Stimulated activated CD4-positive, alpha-beta T cell treated with anti-CD3 and anti-CD28 coated beads, Interleukin-4, amount 100 ng/mL, for 1 hour (primary cell): ENCODE data around the gene TEX38.
"Not testable (repeated sequence)": the region's sequence is repeated elsewhere in the genome, so short reads cannot be mapped to it uniquely, and the experiment has no call there.

Source experiments
- DNase-seq: peaks from one replicate; pipeline ENCODE4 v3.0.0-alpha.2; 2020

TEX38 gene

DNA sequence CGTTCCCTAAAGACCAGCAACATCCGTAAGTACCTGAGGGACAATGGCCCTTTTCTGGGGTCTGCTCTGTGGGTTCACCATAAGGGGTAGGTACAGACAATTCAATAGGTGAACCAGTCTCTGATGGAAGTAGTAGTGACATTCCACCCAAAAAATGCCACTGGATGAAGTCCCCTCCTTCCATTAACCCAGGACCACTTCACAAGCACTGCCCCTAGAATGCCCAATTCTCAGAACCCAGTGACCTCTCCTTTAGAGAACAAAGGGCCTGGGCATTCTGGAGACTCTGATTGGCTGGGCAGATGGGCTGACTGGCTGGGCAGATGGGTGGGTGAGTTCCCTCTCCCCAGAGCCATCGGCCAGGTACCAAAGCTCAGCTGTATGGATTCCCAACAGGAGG lies at the start of gene TEX38:
Gene TEX38, plus strand, starts transcription at position 301 of the 400 bp plus-strand sequence. Its CDS starts 81 bp downstream, at position 382.
- DNase-seq: no peak

DNA sequence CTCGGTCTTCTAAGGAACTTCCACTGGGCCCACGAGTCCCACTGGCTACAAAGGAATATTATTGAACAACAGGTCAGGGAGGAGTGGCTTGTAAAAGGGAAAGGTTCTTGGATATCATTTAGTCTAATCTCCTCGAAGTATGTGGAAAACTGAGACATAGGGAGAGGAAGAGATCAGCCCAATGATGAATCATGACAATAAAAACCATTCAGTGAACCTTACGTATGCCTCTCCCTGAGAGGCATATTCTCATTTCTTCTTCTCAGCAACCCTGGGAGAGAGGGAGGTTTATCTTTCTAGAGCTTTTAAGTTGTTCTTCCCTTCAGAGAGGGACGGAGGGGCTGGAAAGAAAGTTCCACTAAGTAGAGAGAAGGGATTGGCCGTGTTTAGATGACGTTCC lies 49.7 kb upstream of the TEX38 start:
- no peak for DNase-seq

DNA sequence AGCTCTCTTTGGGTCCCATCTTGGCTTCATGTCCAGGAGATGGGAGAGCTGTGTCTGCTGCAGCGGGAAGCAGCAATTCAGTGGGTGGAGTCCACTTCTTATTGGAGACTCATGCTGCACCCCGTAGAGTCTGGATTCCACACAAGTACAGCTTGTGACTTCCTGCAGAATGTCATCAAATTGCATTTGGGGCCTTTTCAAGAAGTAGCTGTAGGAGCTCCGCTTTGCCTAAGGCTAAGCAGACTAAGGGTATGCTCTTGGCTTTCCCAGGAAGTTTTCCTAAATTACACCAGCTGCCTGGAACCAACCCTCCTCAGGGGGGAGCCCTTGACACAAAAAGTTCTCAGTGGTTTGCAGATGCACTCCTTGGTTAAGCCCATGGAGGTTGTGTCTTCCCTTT lies 49.3 kb upstream of the TEX38 start:
- no peak for DNase-seq

DNA sequence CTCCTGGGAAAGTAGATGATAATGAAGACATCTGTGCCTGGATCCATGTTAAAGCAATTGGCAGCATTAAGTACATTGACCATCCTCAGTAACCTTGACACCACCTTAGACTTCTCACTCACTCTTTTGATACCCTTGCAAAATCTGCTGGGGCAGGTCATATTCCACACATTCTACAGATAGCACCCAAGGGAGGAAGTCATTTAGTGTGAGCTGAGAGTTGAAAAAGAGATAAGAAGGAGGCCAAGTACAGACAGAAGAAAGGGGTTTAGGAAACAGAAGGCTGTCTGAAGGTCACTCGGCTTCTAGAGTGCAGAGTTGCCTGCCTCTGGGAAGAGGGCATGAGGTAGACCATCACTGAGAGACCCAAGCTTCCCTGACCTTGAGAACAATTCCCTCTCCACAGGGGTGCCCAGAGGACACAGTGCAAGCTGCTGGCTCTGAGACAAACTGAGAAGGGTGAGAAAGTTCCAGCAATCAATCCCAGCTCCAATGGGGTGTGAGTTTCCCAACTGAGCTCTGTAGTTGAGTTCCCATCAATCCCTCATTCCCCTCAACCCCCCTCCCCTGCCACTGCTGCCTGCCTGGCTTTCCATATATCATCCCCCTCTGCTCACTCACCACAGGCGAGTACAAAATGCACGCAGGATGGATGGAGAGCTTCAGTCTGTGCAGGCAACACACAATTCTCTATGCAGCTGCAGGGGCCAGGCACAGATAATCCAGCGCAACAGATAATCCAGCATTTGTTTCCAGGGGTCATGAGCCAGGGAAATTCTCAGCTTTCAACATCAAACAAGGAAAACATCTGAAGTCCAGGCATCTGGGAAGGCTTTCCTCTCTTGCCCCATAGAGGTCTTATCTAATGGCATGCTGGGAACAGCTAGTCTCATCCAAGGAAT lies 47.7 kb upstream of the TEX38 start:
- no peak for DNase-seq

DNA sequence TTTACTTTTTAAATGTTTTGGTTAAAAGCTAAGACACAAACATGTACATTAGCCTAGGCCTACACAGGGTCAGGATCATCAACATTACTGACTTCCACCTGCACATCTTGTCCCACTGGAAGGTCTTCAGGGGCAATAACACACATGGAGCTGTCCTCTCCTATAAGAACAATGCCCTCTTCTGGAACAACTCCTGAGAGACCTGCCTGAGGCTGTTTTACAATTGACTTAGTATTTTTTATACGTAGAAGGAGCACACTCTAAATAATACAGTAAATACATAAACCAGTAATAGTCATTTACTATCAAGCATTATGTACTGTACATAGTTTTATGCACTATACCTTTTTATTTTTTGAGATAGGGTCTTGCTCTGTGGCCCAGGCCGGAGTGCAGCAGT lies 40.9 kb upstream of the TEX38 start:
- DNase-seq: no peak

DNA sequence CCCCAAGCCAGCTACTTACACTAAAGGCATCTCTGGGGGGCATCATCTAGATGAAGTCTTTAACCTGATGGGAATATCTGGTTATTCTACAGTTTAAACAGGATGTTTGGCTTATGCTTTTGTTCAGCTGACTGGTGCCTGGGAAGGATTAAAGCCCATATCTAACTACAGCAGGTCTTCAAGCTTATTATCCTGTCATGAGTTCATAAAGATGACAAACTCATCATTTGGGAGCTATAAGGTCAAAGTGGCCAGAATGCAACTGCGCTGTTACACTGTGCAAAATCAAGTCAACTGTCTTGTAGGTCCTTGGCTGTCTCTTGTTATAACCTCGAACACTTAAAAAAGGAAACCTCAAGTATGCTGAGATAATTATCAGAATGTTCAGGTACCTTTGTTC lies 36.4 kb upstream of the TEX38 start:
- no peak for DNase-seq

DNA sequence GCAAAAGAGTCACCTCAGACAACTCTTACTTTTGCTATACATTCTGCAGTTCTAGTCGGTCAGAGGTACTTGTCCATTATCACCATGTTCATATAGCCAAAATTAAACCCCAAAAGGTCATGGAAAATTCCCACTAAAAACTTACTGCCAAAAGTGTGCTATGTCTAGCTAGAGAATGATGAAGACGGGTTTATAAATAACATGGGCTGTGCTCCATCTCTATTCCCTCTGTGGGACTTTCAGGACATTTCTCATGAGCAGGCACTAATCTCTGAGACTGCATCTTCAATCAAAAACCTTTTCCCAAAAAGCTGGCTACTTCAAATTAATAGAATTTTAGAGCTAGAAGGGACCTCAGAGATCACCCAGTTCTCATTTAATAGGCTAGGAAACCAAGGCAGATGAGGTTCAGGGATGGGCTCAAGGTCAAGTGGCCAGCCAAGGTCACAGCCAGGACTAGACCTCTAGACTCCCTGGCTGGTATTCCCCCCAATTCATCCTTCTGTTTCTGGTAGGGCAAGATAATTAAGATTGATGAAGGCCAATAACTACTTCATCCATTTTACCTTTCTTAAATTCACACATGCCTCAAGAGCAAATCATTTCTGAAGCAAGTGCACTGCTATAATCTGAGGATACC lies 34.1 kb upstream of the TEX38 start:
- DNase-seq: no peak

DNA sequence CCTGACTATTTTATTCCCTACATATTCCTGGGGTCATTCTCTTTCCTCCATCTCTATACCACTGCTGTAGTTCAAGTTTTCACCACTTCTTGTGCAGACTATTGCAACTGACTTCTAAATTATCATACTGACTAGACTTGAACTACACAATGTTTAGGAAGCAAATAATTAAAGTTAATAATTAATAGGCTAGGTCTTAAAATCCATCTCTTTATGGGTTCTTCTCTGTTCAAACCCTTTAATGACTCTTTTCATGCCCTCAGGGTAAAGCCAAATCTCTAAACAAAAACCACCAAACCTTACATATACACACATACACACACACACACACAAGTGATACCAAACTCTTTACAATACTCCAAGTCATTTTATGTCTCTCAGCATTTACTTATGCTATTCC lies 32.7 kb upstream of the TEX38 start:
- no peak for DNase-seq

DNA sequence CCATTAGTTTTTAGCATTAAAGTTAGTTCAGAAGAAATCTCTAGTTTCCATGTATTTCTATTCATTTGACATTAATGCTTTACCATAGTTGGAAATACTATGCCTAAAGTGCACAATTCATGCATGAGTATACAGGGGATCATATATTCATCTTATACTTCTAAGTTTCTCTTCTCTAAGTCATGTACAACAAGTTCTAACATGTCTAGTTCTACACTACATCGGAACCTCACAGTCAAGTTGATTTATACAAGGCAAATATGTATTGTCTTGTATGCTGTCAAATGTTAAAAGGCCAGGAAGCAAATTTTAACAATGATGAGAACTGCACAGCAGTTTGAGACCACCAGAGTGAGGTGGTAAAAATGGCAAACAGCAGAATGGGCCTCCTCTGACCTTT lies 32.1 kb upstream of the TEX38 start:
- DNase-seq: no peak

DNA sequence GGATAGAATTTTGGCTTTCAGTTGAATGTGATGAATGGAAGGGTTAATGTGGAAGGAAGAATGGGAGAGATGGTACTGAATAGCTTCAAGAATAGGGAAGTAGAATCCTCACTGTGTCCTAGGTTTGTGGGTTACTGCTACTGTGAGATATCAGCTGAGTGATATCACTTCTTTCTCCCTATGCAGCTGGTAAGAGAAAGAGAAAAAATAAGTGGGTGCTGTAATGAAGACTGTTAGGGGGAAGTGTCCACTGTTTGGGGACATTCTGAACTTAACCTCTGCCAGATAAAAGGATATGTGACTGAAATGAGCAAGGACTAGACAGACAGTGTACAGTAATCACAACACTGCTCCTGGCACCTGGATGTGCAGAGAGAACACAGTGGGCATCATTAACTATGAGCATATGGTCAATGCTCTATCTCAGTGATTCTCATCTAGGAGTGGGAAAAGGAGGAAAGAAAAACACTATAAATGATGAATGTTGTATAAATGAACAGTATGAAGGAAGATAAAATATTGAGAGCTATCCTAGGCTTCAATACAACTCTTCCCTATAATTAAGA lies 29.5 kb upstream of the TEX38 start:
- DNase-seq: no peak

DNA sequence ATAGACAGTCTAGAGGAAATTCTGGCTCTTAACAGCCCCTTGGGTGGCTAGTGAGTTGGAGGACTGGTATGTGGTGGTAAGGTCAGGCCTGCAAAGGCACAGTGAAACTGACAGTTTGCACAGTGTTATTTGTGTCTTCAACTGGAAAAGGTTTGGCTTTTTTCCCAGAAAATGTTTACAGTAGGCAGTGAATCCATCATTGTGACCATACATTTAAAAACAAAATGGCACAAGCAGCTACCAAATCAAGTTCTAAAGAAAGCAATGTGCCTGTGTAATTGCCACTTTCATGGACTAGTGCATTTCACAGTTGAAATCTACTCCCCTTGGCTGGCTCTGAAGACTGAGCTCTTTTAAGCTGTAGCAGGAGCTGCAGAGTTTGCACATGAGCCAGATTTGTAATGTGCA lies 28.3 kb upstream of the TEX38 start:
- DNase-seq: no peak

DNA sequence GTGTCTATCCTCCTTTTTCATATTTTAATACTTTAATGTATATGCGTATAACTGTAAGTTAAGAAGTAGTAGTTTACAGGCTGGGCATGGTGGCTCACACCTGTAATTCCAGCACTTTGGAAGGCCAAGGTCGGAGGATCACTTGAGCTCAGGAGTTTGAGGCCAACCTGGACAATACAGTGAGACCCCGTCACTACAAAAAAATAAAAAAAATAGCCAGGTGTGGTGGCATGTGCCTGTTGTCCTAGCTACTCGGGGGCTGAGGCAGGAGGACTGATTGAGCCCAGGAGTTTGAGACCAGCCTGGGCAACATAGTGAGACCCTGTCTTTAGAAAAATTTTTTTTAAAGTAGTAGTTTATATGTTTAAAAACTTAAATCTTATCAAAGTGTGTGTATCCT lies 25.8 kb upstream of the TEX38 start:
- no peak for DNase-seq

DNA sequence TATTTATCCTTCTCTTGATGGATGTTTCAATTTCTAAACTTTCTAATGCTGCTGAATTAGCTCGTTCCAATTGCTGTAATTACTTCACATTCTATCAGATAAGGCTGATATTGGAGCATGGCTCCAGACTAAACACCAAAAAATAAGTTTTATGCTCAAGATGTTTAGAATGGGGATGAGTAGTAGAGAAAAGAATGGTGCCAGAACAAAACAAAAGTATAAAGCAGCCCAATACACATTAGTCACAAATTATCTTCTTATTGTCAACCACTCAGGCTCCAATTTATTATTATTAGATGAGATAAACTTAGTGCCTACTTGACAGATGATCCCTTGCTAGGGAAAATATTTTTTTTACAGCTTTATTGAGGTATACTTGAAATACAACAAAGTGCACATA lies 25.3 kb upstream of the TEX38 start:
- no peak for DNase-seq

DNA sequence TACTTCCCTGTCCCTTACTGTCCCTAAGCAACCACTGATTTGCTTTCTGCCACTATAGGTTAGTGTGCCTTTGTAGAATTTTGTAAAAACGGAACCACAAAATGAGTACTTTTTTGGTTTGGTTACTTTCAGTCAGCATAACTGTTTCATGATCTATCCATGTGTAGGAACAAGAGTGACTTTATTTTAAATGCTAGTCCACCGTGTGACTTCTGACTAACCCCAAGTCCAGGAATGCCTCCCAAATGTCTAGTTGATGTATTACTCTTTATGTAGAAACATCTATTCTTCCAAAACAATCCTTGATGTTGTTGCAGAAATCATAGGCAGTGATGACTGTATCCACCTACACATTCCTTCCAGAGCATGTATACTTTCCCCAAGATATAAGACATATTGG lies 24.8 kb upstream of the TEX38 start:
- no peak for DNase-seq

DNA sequence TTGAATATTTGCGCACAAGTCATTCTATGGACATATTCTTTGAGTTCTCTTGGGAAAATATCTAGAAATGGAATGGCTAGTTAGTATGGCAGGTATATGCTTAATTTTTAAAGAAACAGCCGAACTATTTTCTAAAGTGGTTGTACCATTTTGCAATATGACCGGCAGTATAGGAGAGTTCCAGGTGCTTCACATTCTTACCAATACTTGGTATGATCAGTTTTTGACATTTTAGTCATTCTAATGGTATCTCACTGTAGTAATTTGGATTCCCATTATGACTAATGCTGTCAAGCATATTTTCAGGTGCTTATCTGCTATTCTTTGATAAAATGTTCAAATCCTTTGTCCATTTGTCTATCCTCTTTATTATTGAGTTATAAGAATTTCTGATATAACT lies 24.0 kb upstream of the TEX38 start:
- no peak for DNase-seq

DNA sequence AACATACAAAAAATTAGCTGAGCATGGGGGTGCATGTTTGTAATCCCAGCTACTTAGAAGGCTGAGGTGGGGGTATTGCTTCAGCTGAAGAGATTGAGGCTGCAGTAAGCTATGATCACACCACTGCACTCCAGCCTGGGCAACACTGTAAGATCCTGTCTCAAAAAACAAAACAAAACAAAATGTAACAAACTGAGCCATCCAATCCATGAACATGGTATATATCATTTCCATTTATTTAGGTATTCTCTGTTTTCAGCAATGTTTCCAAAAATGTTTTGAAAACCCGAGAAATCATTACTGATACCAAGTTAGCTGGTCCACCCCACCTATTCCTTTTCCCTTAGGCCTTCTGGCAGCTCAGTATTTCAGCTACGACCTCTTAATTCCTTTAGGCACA lies 21.9 kb upstream of the TEX38 start:
- no peak for DNase-seq

DNA sequence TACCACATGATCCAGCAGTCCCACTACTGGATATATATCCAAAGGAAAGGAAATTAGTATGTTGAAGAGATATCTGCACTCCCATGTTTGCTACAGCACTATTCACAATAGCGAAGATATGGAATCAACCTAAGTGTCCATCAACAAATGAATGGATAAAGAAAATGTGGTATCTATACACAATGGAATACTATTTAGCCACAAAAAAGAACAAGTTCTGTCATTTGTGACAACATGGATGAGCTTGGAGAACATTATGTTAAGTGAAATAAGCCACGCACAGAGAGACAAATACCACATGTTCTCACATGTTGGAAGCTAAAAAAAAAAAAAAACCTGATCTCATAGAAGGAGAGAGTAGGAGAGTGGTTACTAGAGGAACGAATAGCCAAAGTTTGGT lies 21.2 kb upstream of the TEX38 start:
- DNase-seq: no peak

DNA sequence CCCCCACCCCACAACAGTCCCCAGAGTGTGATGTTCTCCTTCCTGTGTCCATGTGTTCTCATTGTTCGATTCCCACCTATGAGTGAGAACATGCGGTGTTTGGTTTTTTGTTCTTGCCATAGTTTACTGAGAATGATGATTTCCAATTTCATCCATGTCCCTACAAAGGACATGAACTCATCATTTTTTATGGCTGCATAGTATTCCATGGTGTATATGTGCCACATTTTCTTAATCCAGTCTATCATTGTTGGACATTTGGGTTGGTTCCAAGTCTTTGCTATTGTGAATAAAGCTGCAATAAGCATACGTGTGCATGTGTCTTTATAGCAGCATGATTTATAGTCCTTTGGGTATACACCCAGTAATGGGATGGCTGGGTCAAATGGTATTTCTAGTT lies 20.5 kb upstream of the TEX38 start:
- not testable (repeated sequence) for DNase-seq

DNA sequence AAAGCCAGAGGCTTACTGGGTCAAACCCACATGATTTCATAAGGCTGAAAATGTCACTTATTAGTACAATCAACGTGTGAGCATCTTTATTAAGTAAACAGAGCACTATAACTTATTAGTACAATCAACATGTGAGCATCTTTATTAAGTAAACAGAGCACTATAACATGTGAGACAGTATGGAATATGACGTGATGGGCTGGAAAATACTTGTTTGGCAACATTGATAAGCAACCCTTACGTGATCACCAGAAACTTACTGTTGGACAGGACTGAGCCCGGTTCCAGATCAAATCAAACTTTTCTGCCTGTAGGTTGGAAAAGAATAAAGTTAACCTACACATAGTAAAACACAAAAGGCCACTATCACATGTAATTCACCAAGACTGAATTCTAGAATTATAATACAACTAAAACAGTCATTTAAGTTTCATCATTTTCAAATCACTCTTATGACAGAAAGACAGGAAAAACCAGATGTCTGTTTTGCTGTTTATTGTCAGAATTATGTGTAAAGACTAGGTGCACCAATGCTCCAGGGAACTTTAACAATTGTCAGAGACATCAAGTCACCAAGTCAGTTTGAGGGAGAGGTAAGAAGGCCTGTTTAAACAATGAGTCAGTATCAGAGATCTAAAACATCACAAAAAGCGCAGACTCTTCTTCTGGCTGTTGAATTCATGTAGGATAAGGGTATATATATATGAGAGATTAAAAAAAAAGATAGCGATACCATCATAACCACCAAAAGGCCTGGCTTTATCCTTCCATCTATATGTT lies 19.1 kb upstream of the TEX38 start:
- DNase-seq: no peak

DNA sequence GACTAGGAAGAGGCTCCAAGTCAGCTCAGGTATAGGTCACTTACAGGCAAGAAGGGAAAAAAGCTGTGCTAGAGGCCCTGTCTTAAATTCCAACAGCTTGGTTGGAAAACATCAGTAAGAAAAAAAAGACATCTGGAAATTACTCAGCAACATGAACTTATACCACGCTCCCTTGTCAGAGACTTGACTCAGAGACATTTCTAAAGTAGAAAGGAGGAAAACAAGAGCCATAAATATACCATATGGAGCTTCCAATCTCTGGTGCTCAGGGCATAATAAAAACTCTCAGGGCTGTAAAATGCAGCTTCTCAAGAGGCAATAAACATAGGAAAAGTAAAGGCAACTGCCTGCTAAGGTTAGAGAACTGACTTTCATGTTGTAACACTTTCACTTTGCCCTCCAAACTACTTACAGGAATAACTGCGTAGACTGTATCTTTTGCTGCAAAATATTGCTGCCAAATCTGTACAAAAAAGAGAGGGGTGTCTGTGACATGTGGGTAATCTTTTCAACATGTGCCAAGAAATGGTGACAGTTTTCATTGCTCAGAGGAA lies 18.2 kb upstream of the TEX38 start:
- DNase-seq: no peak

DNA sequence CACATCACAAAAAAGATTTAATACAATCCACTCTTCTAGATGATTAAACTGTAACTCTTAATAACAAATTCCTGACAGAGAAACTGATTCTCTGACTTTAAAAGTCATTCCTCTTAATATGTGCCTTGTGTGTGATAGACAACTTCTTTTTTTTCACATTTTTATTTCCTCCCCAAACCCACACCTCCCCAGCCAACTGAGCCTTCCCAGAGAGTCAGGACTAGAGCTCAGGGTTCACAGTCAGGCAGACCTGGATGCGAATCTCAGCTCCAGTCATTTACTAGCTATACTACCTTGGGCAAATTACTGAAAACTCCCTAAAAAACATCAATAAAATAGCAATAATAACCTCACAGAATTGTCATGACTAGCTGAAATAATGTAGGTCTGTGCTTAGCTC lies 17.6 kb upstream of the TEX38 start:
- no peak for DNase-seq

DNA sequence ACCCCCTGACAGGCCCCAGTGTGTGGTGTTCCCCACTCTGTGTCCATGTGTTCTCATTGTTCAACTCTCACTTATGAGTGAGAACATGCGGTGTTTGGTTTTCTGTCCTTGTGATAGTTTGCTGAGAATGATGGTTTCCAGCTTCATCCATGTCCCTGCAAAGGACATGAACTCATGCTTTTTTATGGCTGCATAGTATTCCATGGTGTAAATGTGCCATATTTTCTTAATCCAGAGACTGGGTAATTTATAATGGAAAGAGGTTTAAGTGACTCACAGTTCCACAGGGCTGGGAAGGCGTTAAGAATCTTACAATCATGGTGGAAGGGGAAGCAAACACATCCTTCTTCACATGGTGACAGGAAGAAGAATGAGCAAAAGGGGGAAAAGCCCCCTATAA lies 17.0 kb upstream of the TEX38 start:
- DNase-seq: not testable (repeated sequence)

DNA sequence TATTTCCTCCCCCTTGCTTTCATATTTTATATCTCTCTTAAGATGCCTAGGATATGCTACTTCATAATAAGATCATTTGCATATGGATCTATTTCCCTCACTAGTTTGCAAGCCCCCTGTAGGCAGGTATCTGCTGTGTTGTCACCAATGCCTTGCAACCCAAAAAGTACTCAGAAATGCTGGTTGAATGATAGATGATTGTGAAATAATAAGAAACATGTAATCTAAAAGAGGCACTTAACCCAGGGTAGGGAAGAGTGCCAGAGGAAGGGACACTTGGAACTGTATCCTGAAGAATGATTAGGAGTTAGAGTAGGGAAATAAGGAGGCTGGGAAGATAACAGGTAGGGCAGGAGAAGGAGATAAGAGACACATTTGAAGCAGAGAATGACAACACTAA lies 15.8 kb upstream of the TEX38 start:
- DNase-seq: no peak
